PFSK-1 (cell line): ENCODE measurements around the gene DIAPH1.

ENCODE experiments used
- FOXP2 ChIP-seq: optimal IDR thresholded peaks from 2 replicates; pipeline ENCODE3; 2011; ENCODE audit warnings: borderline replicate concordance, control low read depth, inconsistent platforms; ENCODE audit not compliant: insufficient read depth; ENCODE audit errors: extremely low read length, extremely low read depth
- POLR2AphosphoS5 ChIP-seq: IDR thresholded peaks from 2 replicates; pipeline ENCODE4 v1.6.1; 2012; ENCODE audit warnings: low read depth, mild to moderate bottlenecking, control low read depth, low read length, moderate library complexity
- REST ChIP-seq, 2 experiments: IDR thresholded peaks; 2 replicates each; pipeline versions ENCODE4 v1.6.1 to v1.8.0; 2011 to 2012; ENCODE audit warnings: low read depth in 2 of 2, low read length in 2 of 2, control low read depth in 1 of 2, inconsistent platforms in 1 of 2, mild to moderate bottlenecking in 1 of 2, moderate library complexity in 1 of 2; ENCODE audit not compliant: insufficient read depth in 1 of 2
- SIN3A ChIP-seq: IDR thresholded peaks from 2 replicates; pipeline ENCODE4 v1.6.1; 2012; ENCODE audit warnings: mild to moderate bottlenecking, low read length, moderate library complexity, borderline replicate concordance; ENCODE audit not compliant: insufficient read depth
- TAF1 ChIP-seq: IDR thresholded peaks from 2 replicates; pipeline ENCODE4 v1.6.1; 2012; ENCODE audit warnings: low read length, control low read depth, borderline replicate concordance; ENCODE audit not compliant: insufficient read depth

Gene DIAPH1

DNA sequence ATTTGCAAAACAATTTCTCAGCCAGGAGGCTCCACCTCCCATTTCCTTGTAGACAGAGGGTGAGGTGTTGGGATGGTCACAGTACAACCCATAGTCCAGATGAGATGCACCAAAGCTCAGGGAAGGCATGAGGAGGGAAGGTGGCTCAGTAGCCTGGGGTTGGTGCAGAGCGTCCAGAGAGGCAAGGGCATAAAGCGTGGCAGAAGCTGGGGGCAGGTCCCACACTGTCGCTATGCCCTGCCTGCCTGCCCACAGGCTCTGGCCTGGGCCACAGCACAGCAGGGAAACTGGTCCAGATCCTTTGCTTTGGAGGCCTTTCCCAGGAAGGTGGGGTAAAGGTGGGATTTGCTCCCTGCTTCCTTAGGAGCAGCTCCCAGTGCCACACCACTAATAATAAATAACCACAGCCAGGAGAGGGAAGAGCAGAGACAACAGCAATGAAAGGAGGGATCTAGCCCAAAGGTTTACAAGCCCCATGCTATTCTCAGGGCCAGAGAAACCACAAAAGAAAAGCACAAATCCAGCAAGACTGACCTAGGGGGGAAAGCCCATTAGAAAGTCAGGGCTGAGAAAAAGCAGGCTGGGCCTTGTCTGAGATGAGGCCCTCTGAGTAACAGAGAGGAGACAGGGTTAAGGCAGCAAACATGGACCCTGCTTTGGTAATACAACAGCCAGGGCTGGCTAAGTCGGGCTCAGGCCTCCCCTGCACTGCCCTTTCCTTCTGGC, 102.7 kb downstream of the DIAPH1 start:
- TF ChIP-seq REST (IDR thresholded peaks at IDR 0.05; ENCODE audit: insufficient read depth in 1 of 2, low read depth in 2 of 2, low read length in 2 of 2) (no peak), FOXP2 (no peak), POLR2AphosphoS5 (no peak), SIN3A (no peak), TAF1 (no peak)

- TF ChIP-seq TAF1 (no peak), SIN3A (no peak), FOXP2 (no peak), POLR2AphosphoS5 (no peak), REST (IDR thresholded peaks at IDR 0.05; ENCODE audit: insufficient read depth in 1 of 2, low read depth in 2 of 2, low read length in 2 of 2) (no peak)
These were observed 103.7 kb downstream of the DIAPH1 start for GRCh38 chr5:141515141-141515540.

DNA sequence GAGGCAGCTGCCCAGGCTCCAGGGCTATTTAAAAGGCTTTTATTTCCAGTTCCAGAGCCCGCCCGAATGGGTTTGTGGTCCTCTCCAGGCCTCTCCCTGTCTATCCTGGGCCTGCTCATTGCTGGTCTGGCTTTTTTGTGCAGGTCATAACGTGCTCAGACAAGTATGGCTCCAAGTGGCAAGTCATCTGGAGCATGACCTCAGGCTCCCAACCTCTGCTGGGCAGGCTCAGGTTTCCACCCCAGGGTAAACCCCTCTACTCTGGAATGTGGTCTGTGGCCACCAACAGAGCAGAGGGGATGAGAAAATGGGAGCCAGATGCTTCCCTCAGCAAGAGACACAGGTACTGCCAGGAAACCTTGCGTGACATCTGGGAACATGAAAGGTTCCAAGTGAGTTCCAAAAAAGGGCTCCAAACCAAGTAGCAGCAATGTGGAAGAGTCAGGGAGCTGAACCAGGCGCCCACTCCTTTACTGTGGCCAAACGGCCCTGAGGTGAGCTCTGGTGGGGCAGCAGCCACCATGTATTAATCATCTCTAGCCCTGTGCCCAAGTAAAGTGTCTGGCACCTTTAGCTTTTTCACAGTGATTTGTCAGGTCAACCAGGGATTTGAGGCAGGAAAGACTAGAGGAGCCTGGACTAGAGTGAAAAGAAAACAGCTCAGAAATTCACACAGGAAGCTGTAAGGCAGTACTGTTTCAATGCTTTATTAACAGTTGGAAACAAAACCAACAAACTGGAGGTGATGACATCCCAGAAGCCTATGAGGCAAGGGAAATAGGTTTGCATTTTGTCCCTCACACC, 104.3 kb downstream of the DIAPH1 start:
- no peak for TF ChIP-seq FOXP2
- no peak for TF ChIP-seq POLR2AphosphoS5
- no peak for TF ChIP-seq TAF1
- TF ChIP-seq REST (IDR thresholded peaks at IDR 0.05; ENCODE audit: insufficient read depth in 1 of 2, low read depth in 2 of 2, low read length in 2 of 2), result no peak
- TF ChIP-seq SIN3A, result no peak

DNA sequence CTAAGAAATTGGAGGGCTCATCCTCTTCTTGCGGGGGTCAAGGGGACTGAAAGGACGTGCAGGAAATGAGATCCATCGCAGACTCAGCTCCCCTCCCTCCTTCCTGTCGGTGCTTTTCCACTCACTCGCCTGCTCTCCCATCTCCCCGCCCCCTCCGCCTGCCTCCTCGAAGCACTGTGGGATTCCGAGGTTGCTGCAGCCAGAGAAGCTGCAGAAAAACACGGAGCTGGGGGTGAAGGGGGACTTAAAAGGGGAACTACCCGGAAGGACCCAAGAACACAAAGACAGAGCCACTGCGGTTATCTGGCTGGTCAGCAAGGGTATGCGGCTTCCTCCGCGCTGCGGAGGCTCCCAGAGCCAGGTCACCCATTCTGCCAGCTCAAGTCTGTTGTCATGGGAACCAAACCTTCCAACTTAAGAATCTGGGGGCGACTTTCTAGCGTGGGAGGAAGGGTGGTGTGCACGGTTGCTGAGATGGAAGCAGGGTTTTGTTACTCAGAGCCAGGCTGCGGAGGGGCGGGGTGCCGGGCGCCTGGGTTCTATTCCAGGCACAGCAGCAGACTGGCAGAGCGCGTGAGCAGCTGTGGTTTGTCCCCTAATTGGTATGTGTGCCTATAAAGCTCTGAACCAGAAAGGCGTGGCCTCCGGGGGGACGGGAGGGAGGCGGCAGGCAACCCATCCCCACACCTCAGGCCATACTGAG, 105.0 kb downstream of the DIAPH1 start:
- no peak for TF ChIP-seq REST (IDR thresholded peaks at IDR 0.05; ENCODE audit: insufficient read depth in 1 of 2, low read depth in 2 of 2, low read length in 2 of 2)
